HuH-7.5 (cell line): ENCODE measurements around the gene KPNA3.
"Not testable (repeated sequence)": the region's sequence is repeated elsewhere in the genome, so short reads cannot be mapped to it uniquely, and the experiment has no call there.

Experiments
- DNase-seq: peaks from one replicate; pipeline ENCODE4 v3.0.0; 2011; ENCODE audit warnings: low spot score

KPNA3 gene

DNA sequence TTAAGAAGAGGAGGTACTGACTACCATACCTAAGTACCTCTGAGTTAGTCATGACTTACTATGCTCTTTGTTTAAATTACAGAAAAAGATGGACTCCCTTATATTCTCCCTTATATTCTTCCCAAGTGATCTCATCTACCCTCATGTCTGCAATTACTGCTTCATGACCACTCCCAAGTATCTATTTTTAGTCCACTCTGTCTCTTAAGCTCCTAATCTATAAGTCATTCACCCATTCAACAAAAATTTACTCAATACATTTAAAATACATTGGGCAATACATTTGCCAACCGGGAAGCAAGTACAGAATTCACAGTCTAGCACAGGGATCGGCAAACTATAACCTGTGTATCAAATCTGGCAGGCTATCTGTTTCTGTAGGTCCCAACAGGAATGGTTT lies 42.6 kb downstream of the KPNA3 start:
- no peak for DNase-seq

DNA sequence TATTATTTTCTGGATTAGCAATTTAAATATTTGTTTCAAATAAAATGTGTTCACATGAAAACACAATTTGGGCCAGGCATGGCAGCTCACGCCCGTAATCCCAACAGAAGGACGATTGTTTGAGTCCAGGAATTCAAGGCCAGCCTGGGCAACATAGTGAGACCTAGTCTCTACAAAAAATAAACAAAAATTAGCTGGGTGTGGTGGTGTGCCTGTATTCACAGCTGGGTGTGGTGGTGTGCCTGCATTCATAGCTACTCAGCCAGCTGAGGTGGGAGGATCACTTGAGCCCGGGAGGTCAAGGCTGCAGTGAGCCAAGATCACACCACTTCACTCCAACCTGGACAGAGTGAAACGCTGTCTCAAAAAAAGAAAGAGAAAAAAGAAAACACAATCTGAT lies 46.4 kb downstream of the KPNA3 start:
- no peak for DNase-seq

DNA sequence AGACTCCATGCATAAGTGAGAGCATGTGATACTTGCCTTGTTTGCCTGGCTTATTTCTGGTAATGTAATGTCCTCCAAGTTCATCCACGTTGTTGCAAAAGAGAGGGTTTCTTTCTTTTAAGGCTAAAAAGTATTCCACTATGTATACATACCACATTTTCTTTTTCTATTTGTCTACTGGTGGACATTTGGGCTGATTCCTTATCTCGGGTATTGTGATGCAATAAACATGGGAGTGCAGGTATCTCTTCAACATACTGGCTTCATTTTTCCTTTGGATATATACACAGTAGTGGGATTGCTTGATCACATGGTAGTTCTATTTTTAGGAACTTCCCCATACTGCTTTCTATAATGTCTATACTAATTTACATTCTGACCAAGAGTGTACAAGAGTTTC lies 51.6 kb downstream of the KPNA3 start:
- no peak for DNase-seq

DNA sequence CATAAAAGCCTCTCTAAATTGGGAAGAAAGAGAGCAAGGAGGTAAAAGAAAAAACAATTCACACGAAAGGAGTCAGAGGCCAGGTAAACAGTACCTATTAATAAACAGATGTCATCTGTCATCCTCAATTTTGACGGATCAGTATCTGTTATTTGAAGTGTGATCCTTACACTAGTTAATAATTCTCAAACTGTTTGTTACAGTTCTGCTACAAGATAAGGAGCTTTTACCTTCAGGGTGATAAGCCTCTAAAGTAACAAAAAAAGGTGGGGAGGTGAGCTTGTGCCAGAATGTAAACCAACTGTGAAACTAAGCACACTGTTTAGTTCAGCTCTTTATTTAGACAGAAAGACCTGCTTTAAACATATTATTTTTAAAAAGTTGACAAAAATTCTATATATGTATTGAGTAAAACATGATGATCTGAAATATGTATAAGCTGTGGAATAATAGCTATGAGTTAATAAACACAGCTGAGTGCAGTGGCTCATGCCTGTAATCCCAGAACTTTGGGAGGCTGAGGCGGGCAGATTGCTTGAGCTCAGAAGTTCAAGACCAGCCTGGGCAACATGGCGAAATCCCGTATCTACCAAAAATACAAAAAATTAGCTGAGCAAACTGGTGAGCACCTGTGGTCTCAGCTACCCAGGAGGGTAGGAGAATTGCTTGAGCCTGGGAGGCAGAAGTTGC lies 52.8 kb downstream of the KPNA3 start:
- no peak for DNase-seq

DNA sequence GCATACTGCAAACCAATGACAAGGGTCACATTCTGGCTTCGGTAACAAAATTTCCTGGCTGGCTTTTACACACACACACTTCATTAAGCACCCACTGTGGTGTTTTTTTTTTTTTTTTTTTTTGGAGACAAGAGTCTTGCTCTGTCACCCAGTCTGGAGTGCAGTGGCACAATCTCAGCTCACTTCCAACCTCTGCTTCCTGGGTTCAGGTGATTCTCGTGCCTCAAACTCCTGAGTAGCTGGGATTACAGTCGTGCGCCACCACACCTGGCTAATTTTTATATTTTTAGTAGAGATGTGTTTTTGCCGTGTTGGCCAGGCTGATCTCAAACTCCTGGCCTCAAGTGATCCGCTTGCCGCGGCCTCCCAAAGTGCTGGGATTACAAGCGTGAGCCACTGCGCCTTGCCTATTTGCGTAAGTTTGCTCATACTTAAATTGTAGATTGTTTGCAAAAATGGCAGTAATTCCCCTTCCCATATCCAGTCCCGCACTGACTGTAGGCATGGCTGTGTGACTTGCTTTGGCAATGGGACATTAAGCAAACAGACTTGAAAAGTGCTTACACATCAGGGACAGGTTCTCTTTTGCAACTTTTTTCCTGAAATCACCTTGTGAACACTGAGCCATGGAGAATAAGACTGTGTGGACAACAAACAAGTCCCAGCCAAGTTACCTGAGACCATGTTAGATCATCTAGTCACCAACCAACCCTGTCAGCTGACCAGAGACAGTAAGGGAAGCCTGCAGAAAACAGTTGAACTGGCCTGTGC lies 59.1 kb downstream of the KPNA3 start:
- DNase-seq, result no peak

DNA sequence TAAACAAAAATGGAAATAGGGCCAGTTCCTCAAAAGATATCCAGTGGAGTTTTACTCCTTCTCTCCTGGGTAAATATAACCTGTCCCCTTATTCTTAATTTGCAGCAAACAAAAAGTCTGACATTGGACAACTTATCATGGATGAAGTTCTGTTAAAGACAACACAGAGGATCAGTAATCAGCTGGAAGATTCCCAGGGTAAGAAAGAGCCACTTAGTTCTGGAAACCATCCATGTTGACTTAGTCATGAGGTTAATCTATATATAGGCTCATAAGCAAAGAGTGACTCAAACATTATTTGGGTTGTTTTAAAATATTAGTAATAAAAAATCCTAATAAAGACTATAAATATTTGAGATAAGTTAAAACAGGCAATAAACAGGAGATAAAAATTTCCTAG lies 60.7 kb downstream of the KPNA3 start:
- DNase-seq, result no peak

DNA sequence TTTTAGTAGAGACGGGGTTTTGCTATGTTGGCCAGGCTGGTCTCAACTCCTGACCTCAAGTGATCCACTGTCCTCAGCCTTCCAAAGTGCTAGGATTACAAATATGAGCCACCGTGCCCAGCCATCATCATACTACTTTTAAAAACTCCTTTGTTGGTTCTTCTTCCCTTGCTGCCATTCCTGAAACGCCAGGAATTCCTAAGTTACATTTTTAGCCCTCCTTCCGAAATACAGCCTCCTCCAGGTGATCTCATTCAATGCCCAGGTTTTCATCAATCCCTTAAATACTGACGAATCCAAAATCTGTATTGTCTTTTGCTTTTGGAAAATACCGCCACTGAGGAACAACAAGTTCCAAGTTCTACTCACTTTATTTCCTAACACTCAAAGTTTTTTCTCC lies 75.9 kb downstream of the KPNA3 start:
- DNase-seq, result no peak

DNA sequence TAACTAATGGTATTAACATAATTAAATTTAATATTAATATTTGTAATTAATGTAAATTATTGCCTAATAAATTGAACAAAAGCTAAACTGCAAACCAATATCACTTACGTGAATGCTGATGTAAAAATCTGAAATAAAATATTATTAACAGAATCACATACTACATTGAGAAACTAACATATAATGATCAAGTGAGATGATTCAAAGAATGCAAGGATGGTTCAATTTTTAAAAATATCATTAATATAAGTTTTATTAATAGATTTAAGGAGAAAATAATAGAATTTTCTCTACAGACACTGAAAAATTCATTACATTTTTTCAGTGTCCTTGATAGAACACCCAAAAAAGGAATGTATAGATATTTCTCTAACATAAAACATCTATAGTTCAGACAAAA lies 77.7 kb downstream of the KPNA3 start:
- no peak for DNase-seq

DNA sequence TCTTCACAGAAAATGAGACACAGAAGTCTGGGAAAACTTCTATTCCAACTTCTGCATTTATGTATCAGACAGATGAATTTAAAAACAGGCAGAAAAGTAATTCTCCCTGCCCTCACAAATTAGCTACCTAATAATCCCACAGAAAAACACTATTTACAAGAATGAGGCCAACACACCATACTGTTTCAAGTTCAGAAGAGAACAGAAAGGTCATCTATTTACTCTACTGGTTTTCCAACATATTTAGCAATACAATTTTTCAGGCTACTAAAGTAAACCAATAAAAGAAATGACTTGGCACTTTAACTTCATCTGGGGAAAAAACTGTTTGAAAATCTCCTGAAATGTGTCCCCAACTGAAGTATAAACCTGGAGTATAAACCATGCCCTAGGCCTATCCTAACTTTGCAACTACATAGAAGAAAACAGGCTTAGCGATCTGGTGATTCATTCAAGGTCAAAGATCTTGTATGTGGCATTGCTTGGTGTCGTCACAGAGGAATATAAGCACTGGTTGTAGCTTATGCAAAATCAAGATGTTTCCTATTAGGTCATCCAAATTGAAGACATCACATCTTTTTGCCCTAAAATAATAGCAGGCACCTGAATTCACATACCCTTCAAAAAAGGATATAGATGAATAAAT lies 81.1 kb downstream of the KPNA3 start:
- DNase-seq, result no peak

DNA sequence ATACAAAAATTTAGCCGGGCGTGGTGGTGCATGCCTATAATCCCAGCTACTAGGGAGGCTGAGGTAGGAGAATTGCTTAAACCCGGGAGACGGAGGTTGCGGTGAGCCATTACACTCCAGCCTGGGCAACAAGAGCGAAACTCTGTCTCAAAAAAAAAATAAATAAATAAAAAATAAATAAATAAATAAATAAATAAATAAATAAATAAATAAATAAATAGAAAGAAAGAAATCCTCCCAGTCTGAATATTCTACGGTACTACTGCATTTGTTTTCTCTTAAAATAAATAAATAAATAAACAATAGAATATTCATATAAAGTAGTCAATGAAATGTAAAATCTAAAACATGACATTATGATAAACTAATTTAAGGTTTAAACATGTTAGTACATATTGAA lies 88.2 kb downstream of the KPNA3 start:
- not testable (repeated sequence) for DNase-seq

DNA sequence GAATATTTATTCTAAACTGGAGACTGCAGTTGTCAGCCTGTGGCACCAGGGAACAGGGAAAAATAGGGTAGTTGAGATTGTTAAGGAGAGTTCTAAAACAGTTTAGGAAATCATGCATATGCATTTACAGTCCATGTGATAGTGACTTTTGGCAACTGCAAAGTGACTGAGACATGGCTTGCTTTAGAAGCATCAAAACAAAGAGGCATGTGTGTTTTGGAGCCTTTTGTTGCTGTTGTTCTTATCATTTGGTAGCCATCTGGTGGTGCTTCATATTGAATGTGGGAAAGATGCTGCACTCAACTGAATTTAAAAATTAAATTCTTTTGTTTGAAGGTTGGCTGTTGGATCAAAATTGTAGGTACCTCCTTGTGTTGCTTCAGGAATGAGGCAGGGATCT lies 91.0 kb downstream of the KPNA3 start:
- no peak for DNase-seq

DNA sequence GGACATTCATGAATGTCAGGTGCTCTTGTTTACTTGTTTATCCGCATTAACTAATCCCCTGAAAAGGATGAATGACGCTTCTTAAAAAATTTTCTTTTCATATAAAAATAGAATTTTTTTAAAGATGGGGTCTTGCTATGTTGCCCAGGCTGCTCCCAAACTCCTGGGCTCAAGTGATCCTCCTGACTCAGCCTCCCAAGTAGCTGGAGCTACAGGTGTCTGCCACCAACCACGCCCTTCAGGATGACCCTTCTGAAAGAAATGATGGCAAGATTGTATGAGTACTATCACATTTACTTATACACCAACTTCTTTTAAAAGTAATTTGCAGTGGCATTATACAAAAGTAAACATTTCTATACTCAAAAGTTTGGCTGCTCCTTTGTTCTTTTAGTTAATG lies 95.0 kb downstream of the KPNA3 start:
- DNase-seq, result no peak

DNA sequence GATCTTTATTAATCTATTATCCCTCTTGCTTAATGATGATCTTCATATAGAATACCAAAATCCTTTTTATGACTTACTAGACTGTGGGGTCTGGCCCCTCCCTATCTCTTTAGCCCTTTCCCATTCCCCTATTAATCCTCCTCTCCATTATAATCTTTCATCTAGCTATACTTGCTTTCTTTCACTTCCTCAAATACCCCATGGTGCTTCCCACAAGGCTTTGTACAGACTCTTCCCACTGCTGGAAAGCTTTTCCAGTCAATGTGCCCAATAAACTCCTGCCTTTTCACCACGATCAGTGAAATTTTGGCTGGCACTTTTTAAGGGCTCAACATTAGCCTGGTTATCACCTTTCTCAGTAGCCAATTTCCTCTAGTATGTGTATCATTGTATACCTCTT lies 98.0 kb downstream of the KPNA3 start:
- DNase-seq, result no peak

DNA sequence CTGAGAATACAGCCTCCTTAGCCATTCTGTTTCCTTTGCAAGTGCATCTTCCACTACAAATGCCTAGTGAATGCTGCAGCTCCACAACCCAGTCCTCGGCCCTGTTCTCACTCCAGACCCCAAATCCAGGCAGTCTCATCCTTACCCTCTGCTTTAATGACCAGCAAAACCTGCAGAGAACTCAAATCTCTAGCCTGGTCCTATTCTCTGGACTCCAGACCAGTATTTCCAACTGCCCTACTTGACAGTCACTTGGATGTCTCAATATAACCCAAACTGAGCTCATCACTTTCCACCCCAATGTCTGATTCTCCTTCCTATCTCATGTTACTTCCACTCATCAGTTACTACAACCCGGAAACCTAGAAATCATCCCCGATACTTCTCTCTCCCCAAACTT lies 98.6 kb downstream of the KPNA3 start:
- no peak for DNase-seq

DNA sequence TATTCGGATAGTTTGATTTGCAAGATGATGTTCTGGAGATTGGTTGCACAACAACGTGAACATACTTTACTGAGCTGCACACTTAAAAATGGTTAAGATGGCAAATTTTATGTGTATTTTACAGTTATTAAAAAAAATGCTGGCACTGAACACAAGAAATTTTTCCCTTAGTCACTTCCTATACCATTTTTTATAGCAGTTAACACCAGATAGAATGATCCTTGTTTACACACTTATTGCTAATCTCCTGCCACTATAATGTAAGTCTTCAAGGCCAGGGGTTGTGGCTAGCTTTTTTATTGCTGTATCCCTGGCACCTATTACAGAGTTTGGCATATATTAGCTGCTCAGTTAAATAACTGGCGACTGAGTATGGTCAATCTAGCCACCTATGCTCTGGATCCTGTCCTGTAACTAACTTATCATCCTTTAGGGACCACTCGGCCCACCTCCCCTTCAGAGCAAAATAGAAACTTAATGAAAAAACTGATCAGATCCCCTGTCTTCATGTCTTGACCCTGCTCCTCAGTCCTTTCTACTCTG lies 99.2 kb downstream of the KPNA3 start:
- no peak for DNase-seq

DNA sequence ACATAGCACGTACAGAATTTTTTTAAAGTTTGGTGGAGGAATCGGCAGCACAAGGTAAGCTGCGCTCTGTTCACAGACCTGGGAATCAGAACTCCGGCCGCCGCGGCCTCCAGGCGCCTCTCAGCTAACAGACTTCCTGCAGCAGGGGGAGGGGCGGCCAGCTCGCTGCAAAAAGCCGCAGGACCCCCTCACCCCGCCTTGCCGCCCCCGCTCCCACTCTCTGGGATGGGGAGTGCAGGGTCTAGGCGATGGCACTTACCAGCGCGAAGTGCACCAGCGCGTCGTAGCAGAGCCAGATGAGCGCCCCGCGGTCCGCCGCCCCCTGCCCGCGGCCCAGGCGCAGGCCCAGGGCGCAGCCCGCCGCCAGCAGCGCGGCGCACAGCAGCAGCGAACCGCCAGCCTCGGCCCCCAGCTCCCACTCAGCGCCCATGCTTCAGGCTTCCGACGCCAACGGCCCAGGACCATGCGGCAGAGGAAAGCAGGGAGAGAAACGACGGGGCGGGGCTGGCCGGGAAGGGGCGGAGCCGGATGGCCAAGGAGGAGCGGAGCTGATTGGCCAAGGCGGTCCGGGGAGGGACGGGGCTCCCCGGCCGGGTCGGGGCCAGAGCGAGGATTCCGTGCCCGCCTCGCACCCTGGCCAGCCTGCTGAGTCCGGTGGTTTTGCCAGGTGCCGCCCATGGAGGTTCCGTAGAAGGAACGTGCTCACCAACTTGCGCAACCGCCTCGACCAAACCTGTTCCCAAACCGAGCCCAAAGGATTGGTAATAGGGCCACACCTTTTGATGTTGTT lies 101.3 kb downstream of the KPNA3 start, which contains the start of gene EBPL:
EBPL (minus strand) TSS at position 492 of the 790 bp plus-strand sequence; CDS start at position 430, 62 bp downstream.
- DNase-seq, result peak; percentile 85

DNA sequence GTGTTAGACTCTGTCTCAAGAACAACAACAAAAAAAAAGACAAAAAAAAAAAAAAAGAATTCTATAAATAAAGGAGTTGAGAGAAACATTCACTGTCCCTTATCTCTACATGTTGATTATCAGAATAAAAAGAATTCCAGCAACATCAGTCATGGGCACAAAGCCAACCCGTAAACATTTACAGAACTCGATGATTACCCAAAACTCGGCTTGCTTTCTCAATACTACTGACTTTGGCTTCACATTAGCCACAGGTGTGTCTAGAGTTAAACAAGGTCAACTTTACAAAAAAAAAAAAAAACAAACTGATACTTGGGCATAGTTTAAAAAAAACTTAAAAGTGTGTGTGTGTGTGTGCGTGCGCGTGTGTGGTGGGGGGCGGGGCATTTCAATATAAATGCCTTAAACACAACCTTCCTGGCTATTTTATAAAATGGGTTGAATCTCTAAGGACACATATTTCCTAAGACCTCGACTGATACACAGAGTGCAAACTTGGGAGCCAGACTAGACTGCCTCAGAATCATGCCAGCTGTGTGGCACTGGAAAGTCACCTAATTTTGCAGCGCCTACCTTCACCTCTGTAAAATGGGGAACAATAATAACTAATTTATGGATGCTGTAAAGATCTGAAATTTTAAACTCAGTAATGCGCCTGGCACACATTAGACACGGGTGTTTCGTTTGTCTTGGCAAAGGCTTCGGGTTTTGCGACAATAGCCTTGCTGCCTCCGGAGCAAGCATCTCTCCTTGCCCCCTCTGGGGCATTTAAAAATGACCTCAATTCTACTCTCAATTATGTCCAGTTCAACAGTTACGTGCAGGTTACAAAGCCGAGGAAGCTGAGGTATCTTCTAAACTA lies 102.1 kb downstream of the KPNA3 start:
- DNase-seq, result peak; percentile 43

DNA sequence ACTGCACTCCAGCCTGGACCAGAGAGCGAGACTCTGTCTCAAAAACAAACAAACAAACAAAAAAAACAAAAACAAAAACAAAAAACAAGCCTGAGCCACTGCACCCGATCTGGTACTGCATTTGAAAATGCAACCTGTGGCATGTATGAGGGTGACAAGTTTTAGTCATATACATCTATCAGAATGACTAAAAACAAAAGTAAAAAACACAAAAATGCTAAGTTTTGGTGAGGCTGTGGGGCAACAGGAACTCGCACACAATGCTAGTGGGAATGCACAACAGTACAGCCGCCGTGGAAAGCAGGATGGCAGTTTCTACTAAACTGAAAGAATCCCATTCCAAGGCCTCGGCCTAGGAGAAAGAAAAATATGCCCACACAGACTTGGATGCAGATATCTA lies 109.0 kb downstream of the KPNA3 start:
- DNase-seq, result no peak

DNA sequence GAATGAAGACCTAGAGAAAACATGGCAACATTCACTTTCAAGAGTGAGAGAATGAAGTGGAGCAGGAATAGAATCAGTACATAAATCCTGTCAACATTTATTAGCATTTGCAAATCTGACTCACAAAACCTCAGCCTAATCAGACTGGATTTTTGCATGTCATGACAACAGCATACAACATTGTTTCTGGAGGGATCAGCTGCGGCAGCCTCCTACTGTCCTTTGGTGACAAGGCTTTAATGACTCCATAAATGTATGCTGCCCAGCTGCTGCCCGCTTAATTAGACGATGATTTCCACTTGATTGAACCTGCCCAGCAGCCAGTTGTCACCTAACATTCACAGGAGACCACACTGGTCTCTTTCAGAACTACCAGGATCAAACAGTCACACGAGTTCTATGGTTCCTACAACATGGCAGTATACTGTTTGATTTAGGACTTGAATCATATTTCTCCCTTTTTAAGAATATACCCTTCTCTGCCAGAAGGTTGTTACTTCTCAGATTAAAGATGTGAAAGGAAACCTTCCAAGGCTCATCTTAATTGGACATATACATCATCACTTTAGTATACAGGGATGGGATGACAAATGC lies 110.5 kb downstream of the KPNA3 start:
- no peak for DNase-seq

DNA sequence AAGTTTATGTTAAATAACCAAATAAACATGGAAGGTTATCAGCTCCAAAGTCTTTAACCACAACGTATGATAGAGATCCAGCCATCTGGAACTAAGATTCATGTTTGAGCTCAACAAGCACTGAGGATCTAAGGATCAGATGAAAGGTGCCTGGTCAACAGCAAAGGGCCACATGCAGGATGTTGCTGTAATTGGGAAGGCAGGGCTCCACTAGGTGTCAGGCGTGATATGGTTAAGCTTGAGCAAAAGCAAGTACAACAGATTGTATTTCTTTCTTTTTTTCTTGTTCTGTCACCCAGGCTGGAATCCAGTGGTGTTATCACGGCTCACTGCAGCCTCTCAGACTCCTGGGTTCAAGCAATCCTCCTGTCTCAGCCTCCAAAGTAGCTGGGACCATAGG lies 113.2 kb downstream of the KPNA3 start:
- DNase-seq, result no peak
